Measurements from ENCODE around the gene TIMM29. TPM values are rescaled to one million over a fixed set of nuclear protein-coding genes. Genes with fewer than 3 reads are reported as not detected.

The TIMM29 gene
- total RNA-seq, 4 donors from 2014 or later = 25.7 to 36.3 (median 33.0) TPM

DNA sequence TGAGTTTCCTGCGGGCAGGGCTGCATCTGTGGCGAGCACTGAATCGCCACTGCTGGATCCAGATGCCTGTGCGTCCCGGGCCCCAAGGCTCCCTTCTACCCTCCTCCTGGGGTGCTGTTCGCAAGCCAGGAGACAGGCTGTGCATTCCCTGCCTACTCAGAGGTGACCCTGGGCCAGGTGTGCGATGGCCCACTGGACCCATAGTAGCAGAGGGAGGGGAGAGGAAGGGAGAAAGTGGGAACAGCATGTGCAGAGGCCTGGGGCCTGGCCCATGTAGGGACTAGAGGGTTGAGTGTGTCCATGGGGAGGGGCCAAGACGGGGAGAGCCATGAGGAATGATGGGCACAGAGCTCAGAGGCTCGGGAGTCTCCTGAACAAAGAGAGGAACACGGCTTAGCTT is 30.0 kb upstream of the TIMM29 start:
- no peak for DNase-seq (ENCODE audit: low spot score in 2 of 2)

DNA sequence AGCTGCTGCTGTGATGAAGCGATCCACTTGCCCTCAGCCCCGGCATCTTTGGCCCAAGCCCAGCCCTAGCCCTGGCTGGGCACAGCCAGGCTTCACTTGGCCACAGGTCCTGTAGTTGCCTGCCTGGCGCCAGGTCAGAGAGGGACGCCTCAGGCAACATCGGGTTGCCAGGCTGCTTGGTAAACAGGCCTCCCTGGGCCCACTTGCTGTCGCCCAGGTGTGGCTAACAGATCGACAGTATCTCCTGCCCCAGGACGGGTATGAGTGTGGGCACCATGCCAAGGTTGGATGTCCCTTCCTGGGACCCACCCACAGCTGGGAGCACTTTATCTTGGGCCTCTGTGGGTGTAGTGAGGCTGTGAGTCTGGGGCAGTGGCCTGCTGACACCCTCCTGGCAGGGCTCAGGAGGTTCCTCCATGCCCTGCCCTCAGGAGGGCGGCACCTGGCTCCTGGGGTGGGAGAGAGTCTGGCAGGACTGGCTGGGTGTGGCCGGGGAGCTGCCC is 29.4 kb upstream of the TIMM29 start:
- TF ChIP-seq POLR2AphosphoS5 (IDR thresholded peaks at IDR 0.05) = no peak
- TF ChIP-seq CTCF (IDR thresholded peaks at IDR 0.05) = no peak
- no peak for TF ChIP-seq POLR2A (IDR thresholded peaks at IDR 0.05)
- no peak for TF ChIP-seq EP300 (IDR thresholded peaks at IDR 0.05)
- Histone ChIP-seq H3K27me3 (no peaks in the 10 kb centered on the region), H3K27ac (no peak overlapping the region), H3K4me3 (no peak overlapping the region), H3K4me1 (peaks cover 52% of the 10 kb centered on the region), H3K36me3 (no peaks in the 10 kb centered on the region), H3K9me3 (no peaks in the 10 kb centered on the region)
- DNase-seq (ENCODE audit: low spot score in 2 of 2) = no peak
- 41% methylated on average over 4 of the region's 10 CpGs for WGBS

More for the DNA sequence above, 30.0 kb upstream of the TIMM29 start:
- no peak overlapping the region for H3K4me3 ChIP-seq
- TF ChIP-seq POLR2AphosphoS5 (IDR thresholded peaks at IDR 0.05) (no peak), CTCF (IDR thresholded peaks at IDR 0.05) (no peak), POLR2A (IDR thresholded peaks at IDR 0.05) (no peak), EP300 (IDR thresholded peaks at IDR 0.05) (no peak)
- H3K9me3 ChIP-seq = no peaks in the 10 kb centered on the region
- no peak overlapping the region for H3K27ac ChIP-seq
- WGBS = 63% methylated on average over 10 of the region's 10 CpGs
- no peaks in the 10 kb centered on the region for H3K36me3 ChIP-seq
- H3K27me3 ChIP-seq = no peaks in the 10 kb centered on the region
- H3K4me1 ChIP-seq = peaks cover 58% of the 10 kb centered on the region

GRCh38 chr19:10907925-10908324 is 20.7 kb upstream of the TIMM29 start:
- WGBS = 88% methylated on average over 14 of the region's 14 CpGs
- no peak overlapping the region for H3K27ac ChIP-seq
- TF ChIP-seq EP300 (IDR thresholded peaks at IDR 0.05) = no peak
- no peak for DNase-seq (ENCODE audit: low spot score in 2 of 2)
- no peaks in the 10 kb centered on the region for H3K4me1 ChIP-seq
- H3K27me3 ChIP-seq = no peaks in the 10 kb centered on the region
- no peak overlapping the region for H3K4me3 ChIP-seq
- H3K9me3 ChIP-seq = no peaks in the 10 kb centered on the region
- H3K36me3 ChIP-seq = peaks cover 53% of the 10 kb centered on the region

DNA sequence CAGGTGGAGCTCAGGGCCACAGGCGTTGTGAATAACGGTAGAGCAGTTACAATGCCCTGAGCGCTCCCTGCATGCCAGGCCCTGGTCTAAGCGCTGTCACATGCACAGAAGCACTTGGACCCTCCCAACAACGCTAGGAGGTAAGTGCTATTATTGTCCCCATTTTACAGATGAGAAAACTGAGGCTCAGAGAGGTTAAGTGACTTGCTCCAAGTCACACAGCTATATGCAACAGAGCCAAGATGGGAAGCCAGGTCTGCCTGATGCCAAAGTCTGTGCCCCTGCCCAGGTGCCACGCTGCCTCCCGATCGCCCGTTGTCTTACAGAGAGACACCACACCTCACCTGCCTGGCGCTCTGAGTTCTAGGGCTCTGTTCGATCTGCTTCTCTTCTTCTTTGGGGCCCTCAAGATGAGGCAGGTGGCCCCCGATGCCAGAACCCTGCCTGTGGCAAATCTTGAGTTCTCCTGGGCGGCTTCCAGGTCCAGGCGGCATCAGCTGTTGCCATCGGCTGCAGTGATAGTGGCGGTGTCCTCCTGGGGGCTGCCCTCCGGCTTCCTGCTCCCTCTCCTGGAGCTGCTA is 20.1 kb upstream of the TIMM29 start:
- no peaks in the 10 kb centered on the region for H3K4me1 ChIP-seq
- H3K27ac ChIP-seq = no peak overlapping the region
- no peaks in the 10 kb centered on the region for H3K9me3 ChIP-seq
- TF ChIP-seq EP300 (IDR thresholded peaks at IDR 0.05) (no peak), POLR2A (IDR thresholded peaks at IDR 0.05) (no peak), CTCF (IDR thresholded peaks at IDR 0.05) (no peak), POLR2AphosphoS5 (IDR thresholded peaks at IDR 0.05) (no peak)
- no peaks in the 10 kb centered on the region for H3K27me3 ChIP-seq
- WGBS = 93% methylated on average over 14 of the region's 17 CpGs
- DNase-seq (ENCODE audit: low spot score in 2 of 2) = no peak
- no peak overlapping the region for H3K4me3 ChIP-seq
- peaks cover 58% of the 10 kb centered on the region for H3K36me3 ChIP-seq

DNA sequence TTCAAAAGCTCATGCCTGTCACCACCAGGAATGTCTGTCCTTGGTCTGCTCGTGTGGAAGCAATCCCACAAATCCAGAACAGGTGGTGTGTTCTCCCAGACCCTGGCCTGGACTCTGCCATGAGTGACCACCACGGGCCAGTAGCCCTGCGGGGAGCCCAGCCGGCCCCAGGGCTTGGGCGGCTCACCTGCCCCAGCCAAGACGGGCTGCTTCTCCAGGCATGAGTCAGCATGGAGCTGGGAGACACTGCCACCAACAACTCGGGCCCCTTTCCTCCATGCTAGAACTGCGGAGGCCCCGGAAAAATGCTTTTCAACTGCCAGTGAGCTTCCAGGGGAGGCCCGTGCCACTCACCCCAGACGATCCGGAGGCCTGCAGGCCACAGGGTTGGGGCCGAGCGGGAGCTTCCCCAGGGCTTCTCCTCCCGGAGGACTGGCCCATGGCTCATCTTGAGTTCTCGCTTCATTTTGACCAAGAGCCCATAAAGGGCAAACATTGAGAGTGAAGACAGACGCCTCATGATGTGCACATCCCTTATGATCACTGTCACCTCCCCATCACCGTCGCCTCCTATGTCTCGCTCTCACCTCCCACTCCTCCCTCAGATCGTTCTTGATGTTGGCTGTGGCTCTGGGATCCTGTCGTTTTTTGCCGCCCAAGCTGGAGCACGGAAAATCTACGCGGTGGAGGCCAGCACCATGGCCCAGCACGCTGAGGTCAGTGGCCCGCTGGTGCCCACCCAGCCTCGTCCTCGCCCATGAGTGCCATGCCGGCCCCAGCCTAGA is 16.8 kb upstream of the TIMM29 start:
- no peak overlapping the region for H3K4me3 ChIP-seq
- 87% methylated on average over 23 of the region's 31 CpGs for WGBS
- TF ChIP-seq EP300 (IDR thresholded peaks at IDR 0.05) = no peak
- no peak for TF ChIP-seq POLR2AphosphoS5 (IDR thresholded peaks at IDR 0.05)
- TF ChIP-seq POLR2A (IDR thresholded peaks at IDR 0.05) = no peak
- no peak for TF ChIP-seq CTCF (IDR thresholded peaks at IDR 0.05)
- no peak for DNase-seq (ENCODE audit: low spot score in 2 of 2)
- H3K27me3 ChIP-seq = no peaks in the 10 kb centered on the region
- no peaks in the 10 kb centered on the region for H3K9me3 ChIP-seq
- H3K4me1 ChIP-seq = peaks cover 9% of the 10 kb centered on the region
- H3K27ac ChIP-seq = no peak overlapping the region
- H3K36me3 ChIP-seq = peaks cover 86% of the 10 kb centered on the region

All from suprapubic skin (tissue), 4 donors.